Calu3 (cell line): Measurements from ENCODE around the gene PLD3. TPM values are rescaled to one million over a fixed set of nuclear protein-coding genes. Genes with fewer than 3 reads are reported as not detected.

Experiments used
- BruUV-seq: library from RNA; stranded (reverse); fragments of 400-500 nt; replicated peaks from 2 replicates; lab custom pipeline; 2021; lab: Mats Ljungman, UMichigan
- CTCF ChIA-PET: fragments of 300-600 bp; sonication (Branson Sonifier 250); formaldehyde crosslinking; loops from one replicate; lab custom pipeline; 2022; ENCODE audit warnings: antibody characterized with exemption; lab: Charles Lee
- DNase-seq: peaks from one replicate; pipeline ENCODE4 v3.0.0; 2022
- H3K27ac Mint-ChIP-seq: one replicate; pipeline ENCODE4 v1.8.0; 2022; ENCODE audit warnings: mixed read lengths; ENCODE audit not compliant: unreplicated experiment
- H3K27me3 Mint-ChIP-seq: one replicate; pipeline ENCODE4 v1.8.0; 2022; ENCODE audit warnings: mixed read lengths; ENCODE audit not compliant: unreplicated experiment
- H3K36me3 Mint-ChIP-seq: one replicate; pipeline ENCODE4 v1.8.0; 2022; ENCODE audit warnings: mild to moderate bottlenecking, moderate library complexity, mixed read lengths; ENCODE audit not compliant: insufficient read depth, unreplicated experiment
- H3K4me1 Mint-ChIP-seq: one replicate; pipeline ENCODE4 v1.8.0; 2022; ENCODE audit warnings: mild to moderate bottlenecking, low read depth, mixed read lengths; ENCODE audit not compliant: unreplicated experiment
- H3K4me3 Mint-ChIP-seq: one replicate; pipeline ENCODE4 v1.8.0; 2022; ENCODE audit warnings: mild to moderate bottlenecking, low read depth, moderate library complexity, mixed read lengths; ENCODE audit not compliant: unreplicated experiment
- H3K9me3 Mint-ChIP-seq: one replicate; pipeline ENCODE4 v1.8.0; 2022; ENCODE audit warnings: low read depth, mixed read lengths; ENCODE audit not compliant: unreplicated experiment
- CTCF ChIP-seq: fragments of 200-600 bp; IDR thresholded peaks from one replicate; pipeline ENCODE4 v1.8.0; 2022; ENCODE audit warnings: antibody characterized with exemption; ENCODE audit not compliant: unreplicated experiment
- intact Hi-C: fragments of 100-400 bp; cut with micrococcal nuclease; formaldehyde crosslinking; loops from one replicate; pipeline ENCODE4 v1.10.0; 2022; ENCODE audit not compliant: unreplicated experiment
- total RNA-seq: library from RNA; stranded (reverse); gene quantifications from 2 replicates; pipeline ENCODE4 v1.2.3, GENCODE V29; 2022

PLD3 gene
- total RNA-seq, 1 experiment from 2014 or later: 184 TPM

GRCh38 chr19:40365010-40365409, 16.5 kb downstream of the PLD3 start:
- no TSS peak for BruUV-seq
- no peaks in the 10 kb centered on the region for H3K4me1 Mint-ChIP-seq
- no peak for TF ChIP-seq CTCF
- no peaks in the 10 kb centered on the region for H3K9me3 Mint-ChIP-seq
- no peak for DNase-seq
- H3K27ac Mint-ChIP-seq: no peak overlapping the region
- intact Hi-C loops: no loop called here
- no peak overlapping the region for H3K4me3 Mint-ChIP-seq
- peaks cover 26% of the 10 kb centered on the region for H3K36me3 Mint-ChIP-seq
- no peaks in the 10 kb centered on the region for H3K27me3 Mint-ChIP-seq
- CTCF ChIA-PET: no interaction called here

- Mint-ChIP-seq H3K4me3 (no peak overlapping the region), H3K27me3 (no peaks in the 10 kb centered on the region), H3K4me1 (no peaks in the 10 kb centered on the region), H3K27ac (no peak overlapping the region), H3K36me3 (peaks cover 27% of the 10 kb centered on the region), H3K9me3 (no peaks in the 10 kb centered on the region)
- intact Hi-C loops: no loop called here
- CTCF ChIA-PET: no interaction called here
- no peak for DNase-seq
- no TSS peak for BruUV-seq
- TF ChIP-seq CTCF: no peak
Observed at GRCh38 chr19:40365613-40366401, 17.3 kb downstream of the PLD3 start.

- no TSS peak for BruUV-seq
- no peak for TF ChIP-seq CTCF
- CTCF ChIA-PET: no interaction called here
- H3K36me3 Mint-ChIP-seq: peaks cover 29% of the 10 kb centered on the region
- H3K9me3 Mint-ChIP-seq: no peaks in the 10 kb centered on the region
- no peaks in the 10 kb centered on the region for H3K27me3 Mint-ChIP-seq
- no peak overlapping the region for H3K27ac Mint-ChIP-seq
- DNase-seq: no peak
- intact Hi-C loops: no loop called here
- no peak overlapping the region for H3K4me3 Mint-ChIP-seq
- no peaks in the 10 kb centered on the region for H3K4me1 Mint-ChIP-seq
Observed at GRCh38 chr19:40366697-40367561, 18.4 kb downstream of the PLD3 start.

- Mint-ChIP-seq H3K27me3 (no peaks in the 10 kb centered on the region), H3K4me1 (no peaks in the 10 kb centered on the region), H3K9me3 (no peaks in the 10 kb centered on the region), H3K36me3 (peaks cover 29% of the 10 kb centered on the region), H3K4me3 (no peak overlapping the region), H3K27ac (no peak overlapping the region)
- BruUV-seq: no TSS peak
- CTCF ChIA-PET: no interaction called here
- intact Hi-C loops: no loop called here
- no peak for DNase-seq
- TF ChIP-seq CTCF: no peak
Observed at GRCh38 chr19:40367577-40368434, 19.3 kb downstream of the PLD3 start.
